NCI-H2227 treated with DMSO at 0.1 percent for 48 hours (cell line): ENCODE results near the gene ABCA5.
"Not testable (repeated sequence)": the region's sequence is repeated elsewhere in the genome, so short reads cannot be mapped to it uniquely, and the experiment has no call there.

ENCODE experiments used
- DNase-seq: peaks from one replicate; lab custom pipeline; 2025; lab: John Stamatoyannopoulos, UW

ABCA5 gene

DNA sequence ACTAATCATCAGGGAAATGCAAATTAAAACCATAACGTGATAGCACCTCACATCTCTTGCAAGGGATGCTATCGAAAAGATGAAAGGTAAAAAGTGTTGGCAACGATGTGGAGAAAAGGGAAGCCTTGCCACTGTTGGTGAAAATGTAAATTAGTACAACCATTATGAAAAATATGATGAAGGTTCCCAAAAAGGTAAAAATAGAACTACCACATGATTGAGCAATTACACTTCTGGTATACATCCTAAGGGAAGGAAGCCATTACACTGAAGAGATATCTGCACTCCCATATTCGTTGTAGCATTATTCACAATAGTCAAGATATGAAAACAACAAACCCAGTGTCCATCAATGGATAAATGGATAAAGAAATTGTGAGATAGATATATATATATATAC, 119.8 kb downstream of the ABCA5 start:
- no peak for DNase-seq

DNA sequence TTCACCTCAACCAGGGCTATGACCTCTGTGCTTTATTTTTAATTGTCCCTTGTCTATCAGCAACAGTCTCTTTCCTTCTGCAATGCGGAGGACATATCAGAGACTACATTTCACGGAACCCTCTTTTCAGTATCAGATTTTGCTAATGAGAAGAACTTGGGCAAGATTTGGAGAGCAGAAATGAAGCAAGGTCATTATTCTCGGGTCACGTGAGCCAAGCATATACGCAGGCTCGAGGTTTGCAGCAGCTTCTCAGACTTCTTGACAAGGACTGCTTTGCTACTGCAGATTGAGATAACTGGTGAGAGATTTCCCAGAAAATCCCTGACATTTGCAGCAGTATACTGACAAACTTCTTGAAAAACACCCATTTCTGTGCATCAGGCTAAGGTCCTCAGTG, 128.7 kb downstream of the ABCA5 start:
- no peak for DNase-seq

DNA sequence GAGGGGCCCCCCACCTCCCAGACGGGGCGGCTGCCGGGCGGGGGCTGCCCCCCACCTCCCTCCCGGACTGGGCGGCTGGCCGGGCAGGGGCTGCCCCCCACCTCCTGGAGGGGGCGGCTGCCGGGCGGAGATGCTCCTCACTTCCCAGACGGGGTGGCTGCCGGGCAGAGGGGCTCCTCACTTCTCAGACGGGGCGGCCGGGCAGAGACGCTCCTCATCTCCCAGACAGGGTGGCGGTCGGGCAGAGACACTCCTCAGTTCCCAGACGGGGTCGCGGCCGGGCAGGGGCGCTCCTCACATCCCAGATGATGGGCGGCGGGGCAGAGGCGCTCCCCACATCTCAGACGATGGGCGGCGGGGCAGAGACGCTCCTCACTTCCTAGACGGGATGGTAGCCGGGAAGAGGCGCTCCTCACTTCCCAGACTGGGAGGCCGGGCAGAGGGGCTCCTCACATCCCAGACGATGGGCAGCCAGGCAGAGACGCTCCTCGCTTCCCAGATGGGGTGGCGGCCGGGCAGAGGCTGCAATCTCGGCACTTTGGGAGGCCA, 130.8 kb downstream of the ABCA5 start:
- DNase-seq, result not testable (repeated sequence)
